Right atrium auricular region (tissue), 2 donors: ENCODE data around the gene RAC2. TPM values are rescaled to one million over a fixed set of nuclear protein-coding genes. Genes with fewer than 3 reads are reported as not detected.

Source experiments
- DNase-seq: peaks from one replicate; pipeline ENCODE4 v3.0.0-alpha.2; 2019; ENCODE audit warnings: low spot score
- H3K27ac ChIP-seq, 2 donors: fragments of 200-600 bp; sonication (generic); 1 replicate in 1 of 2; 2 replicates in 1 of 2; pipeline ENCODE4 v1.5.1; 2016 to 2019
- H3K27me3 ChIP-seq, 2 donors: fragments of 200-600 bp; sonication (generic); one replicate each; pipeline versions ENCODE4 v1.5.1 to v1.6.0; 2017 to 2019
- H3K36me3 ChIP-seq: fragments of 200-600 bp; sonication (generic); one replicate; pipeline ENCODE4 v1.5.1; 2016
- H3K4me1 ChIP-seq, 2 donors: fragments of 200-600 bp; sonication (generic); one replicate each; pipeline versions ENCODE4 v1.5.1 to v1.6.0; 2017 to 2019
- H3K4me3 ChIP-seq, 2 donors: fragments of 200-600 bp; sonication (generic); 1 replicate in 1 of 2; 2 replicates in 1 of 2; pipeline ENCODE4 v1.5.1; 2017 to 2019; ENCODE audit warnings: mild to moderate bottlenecking in 1 of 2, moderate library complexity in 1 of 2
- H3K9me3 ChIP-seq, 2 donors: fragments of 200-600 bp; sonication (generic); one replicate each; pipeline ENCODE4 v1.5.1; 2019
- total RNA-seq, 2 donors: library from RNA; depleted of rRNA; stranded (reverse); fragments of >200 nt; gene quantifications; one replicate each; pipeline ENCODE4 v1.1.0, GENCODE V29; 2016
- TF ChIP-seq, protein P1 (sequence below), 2 donors: fragments of 200-600 bp; sonication (generic); IDR thresholded peaks; one replicate each; pipeline ENCODE4 v1.5.1; 2019; ENCODE audit warnings: antibody characterized with exemption in 2 of 2

RAC2 gene
- total RNA-seq, 2 donors from 2014 or later: 2.9 to 10.3 TPM

DNA sequence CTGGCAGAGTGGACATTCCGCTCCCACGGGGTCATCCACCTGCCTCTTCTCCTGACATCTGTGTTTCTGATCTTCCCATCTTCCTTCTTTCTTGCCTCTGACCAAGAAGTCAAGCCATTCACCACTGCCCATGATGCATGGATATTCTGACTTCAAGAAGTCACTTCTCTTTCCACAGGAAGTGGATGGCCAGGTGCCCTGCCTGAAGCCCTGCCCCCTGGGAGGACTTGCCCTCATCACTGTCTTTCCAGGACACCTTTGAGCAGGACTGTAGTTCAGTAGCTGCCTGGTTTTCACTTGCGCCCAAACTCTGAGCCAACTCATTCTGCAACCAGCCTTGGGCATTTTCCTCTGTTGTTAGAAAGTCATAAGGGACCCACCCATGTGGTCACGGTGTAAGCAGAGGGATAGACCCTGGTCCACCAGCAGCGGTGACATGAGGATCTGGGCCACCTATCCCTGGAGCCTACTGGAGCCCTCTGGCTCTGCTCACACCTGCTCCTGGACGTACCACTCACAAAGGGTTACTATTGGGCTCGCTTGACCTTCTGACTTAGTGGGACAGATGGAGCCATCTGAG is 45.2 kb upstream of the RAC2 start:
- no peaks in the 10 kb centered on the region for H3K27me3 ChIP-seq

DNA sequence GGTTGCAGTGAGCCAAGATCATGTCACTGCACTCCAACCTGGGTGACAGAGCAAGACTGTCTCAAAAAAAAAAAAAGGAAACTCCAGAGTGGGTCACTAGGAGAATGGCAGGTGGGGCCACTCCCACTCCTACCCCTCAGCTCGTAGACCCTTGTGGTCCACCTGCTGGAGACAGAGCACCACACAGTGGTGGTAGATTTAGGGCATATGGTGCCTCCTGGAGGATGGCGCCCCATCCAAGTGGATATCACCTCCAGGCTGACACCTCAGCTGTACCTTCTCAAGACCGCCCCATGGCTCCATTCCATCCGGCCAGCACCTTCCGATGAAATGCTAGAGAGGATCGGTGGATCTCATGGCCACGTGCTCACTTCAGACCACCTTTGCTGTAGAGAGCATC is 44.5 kb upstream of the RAC2 start:
- H3K4me3 ChIP-seq: no peak overlapping the region
- no peaks in the 10 kb centered on the region for H3K36me3 ChIP-seq
- no peaks in the 10 kb centered on the region for H3K9me3 ChIP-seq
- peaks cover 0 to 8% of the 10 kb centered on the region in 2 donors for H3K4me1 ChIP-seq
- no peaks in the 10 kb centered on the region for H3K27me3 ChIP-seq
- no peak overlapping the region for H3K27ac ChIP-seq
- no peak for DNase-seq
- TF ChIP-seq, protein P1, sequence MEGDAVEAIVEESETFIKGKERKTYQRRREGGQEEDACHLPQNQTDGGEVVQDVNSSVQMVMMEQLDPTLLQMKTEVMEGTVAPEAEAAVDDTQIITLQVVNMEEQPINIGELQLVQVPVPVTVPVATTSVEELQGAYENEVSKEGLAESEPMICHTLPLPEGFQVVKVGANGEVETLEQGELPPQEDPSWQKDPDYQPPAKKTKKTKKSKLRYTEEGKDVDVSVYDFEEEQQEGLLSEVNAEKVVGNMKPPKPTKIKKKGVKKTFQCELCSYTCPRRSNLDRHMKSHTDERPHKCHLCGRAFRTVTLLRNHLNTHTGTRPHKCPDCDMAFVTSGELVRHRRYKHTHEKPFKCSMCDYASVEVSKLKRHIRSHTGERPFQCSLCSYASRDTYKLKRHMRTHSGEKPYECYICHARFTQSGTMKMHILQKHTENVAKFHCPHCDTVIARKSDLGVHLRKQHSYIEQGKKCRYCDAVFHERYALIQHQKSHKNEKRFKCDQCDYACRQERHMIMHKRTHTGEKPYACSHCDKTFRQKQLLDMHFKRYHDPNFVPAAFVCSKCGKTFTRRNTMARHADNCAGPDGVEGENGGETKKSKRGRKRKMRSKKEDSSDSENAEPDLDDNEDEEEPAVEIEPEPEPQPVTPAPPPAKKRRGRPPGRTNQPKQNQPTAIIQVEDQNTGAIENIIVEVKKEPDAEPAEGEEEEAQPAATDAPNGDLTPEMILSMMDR (IDR thresholded peaks at IDR 0.05): no peak

More for the DNA sequence above, 45.2 kb upstream of the RAC2 start:
- no peak overlapping the region for H3K27ac ChIP-seq
- DNase-seq: no peak
- H3K4me1 ChIP-seq: peaks cover 0 to 8% of the 10 kb centered on the region in 2 donors
- no peaks in the 10 kb centered on the region for H3K9me3 ChIP-seq
- H3K36me3 ChIP-seq: no peaks in the 10 kb centered on the region
- no peak overlapping the region for H3K4me3 ChIP-seq
- TF ChIP-seq, protein P1 (IDR thresholded peaks at IDR 0.05): no peak

DNA sequence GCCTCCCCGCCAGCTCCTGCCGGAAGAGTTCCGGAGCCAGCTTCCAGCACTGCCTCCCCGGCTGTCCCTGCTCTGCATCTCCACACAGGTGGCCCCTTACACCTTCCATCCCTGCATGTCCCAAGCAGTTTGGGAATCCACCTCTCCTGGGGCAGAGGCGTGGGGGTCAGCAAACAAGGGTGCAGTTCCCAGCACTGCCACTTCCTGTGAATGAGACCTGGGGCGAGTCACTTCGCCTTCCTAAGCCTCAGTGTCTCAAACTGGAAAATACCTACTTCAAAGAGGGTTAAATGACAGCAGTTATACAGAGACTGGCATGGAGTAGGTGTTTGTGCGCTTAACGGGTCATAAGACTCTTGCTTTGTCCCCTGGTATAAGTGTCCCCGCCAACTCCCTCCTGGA is 43.5 kb upstream of the RAC2 start:
- TF ChIP-seq, protein P1 (IDR thresholded peaks at IDR 0.05): no peak
- H3K4me1 ChIP-seq: peaks cover 0 to 8% of the 10 kb centered on the region in 2 donors
- H3K9me3 ChIP-seq: no peaks in the 10 kb centered on the region
- H3K4me3 ChIP-seq: no peak overlapping the region
- no peak overlapping the region for H3K27ac ChIP-seq
- no peaks in the 10 kb centered on the region for H3K36me3 ChIP-seq
- DNase-seq: no peak
- H3K27me3 ChIP-seq: no peaks in the 10 kb centered on the region

DNA sequence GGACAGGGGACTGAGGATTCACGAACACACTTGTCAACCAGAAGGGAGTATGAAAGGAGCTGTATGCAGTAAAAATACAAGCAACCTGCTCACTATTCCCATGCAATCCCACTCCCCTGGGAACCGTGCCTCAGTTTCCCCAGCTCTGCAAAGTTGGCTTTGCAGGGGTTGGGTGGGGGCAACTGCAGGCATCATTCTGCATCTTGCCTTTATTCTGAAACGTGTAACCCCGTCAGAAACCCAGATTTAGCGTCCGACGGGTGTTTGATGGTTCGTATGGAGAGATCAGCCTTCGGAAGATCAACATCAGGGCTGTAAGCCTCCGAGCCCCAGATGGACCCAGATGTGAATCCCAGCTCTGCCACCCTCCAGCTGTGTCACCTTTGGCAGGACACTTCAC is 41.9 kb upstream of the RAC2 start:
- Histone ChIP-seq H3K9me3 (no peaks in the 10 kb centered on the region), H3K27me3 (no peaks in the 10 kb centered on the region), H3K4me3 (no peak overlapping the region), H3K36me3 (no peaks in the 10 kb centered on the region), H3K27ac (no peak overlapping the region), H3K4me1 (peaks cover 0 to 8% of the 10 kb centered on the region in 2 donors)
- DNase-seq: no peak
- TF ChIP-seq, protein P1 (IDR thresholded peaks at IDR 0.05): no peak

DNA sequence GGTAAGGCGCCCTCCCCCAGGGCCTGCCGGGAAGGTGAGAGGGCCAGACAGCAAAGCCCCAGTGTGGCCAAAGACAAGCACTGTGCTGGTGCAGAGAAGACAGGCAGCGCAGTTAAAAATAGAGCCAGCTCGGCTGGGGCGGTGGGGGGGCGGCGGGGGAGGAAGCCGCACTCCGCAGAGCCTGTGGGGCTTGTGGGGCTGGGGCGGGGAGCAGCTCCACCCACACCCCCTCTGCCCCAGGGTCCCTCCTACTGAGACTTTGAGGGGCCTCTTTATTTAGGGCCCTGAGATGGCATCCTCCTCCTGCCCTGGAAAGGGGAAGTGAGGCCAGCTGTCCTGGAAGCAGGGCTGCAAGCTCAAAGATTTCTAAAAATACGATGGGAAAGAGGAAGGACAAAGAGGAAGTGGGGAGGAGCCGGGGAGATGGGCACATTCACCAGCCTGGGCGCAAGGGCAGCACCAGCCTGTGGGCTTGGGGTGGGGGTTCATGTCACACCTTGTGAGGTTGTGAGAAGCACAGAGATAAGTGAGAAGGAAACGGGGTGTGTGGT is 40.8 kb upstream of the RAC2 start:
- Histone ChIP-seq H3K4me3 (peak overlapping the region in 1 of 2 donors; percentile 25), H3K4me1 (peaks cover 0 to 8% of the 10 kb centered on the region in 2 donors), H3K9me3 (no peaks in the 10 kb centered on the region), H3K36me3 (no peaks in the 10 kb centered on the region), H3K27ac (peak overlapping the region; percentile 33 to 34), H3K27me3 (no peaks in the 10 kb centered on the region)
- TF ChIP-seq, protein P1 (IDR thresholded peaks at IDR 0.05): no peak
- peak; percentile 70 for DNase-seq
